Measurements from ENCODE around the gene KCNN3.

The KCNN3 gene

DNA sequence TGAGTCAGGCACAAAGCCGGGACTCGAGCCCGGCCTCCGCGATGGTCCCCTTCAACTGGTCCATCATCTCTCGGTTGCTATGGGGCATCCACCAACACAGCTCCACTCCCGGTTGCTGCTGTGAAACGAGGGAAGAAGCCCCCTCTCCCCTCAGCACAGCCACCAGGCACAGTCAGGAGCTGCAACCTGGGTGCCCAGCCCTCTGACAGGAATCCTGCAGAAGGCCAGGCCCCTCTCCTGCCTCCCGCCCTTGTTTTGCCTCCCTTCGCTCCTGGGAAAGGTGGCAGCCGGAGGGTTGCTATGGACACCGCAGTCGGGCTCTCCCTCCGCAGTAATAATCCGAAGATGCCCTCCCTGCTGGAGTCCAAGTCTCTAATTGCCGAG, 8.9 kb upstream of the KCNN3 start:
- no peak overlapping the region for H3K4me3 ChIP-seq (replicated peaks in 1 of 2; ENCODE audit: low read depth in 2 of 2, low read length in 2 of 2)
- no peak for DNase-seq (ENCODE audit: low read depth in 2 of 2)
- no peak for TF ChIP-seq CTCF (IDR thresholded peaks at IDR 0.05; ENCODE audit: low read depth, low read length)

GRCh38 chr1:154878371-154879037, 8.4 kb upstream of the KCNN3 start:
- DNase-seq (ENCODE audit: low read depth in 2 of 2), result peak; percentile 74 to 80
- H3K4me3 ChIP-seq (replicated peaks in 1 of 2; ENCODE audit: low read depth in 2 of 2, low read length in 2 of 2), result no peak overlapping the region
- TF ChIP-seq CTCF (IDR thresholded peaks at IDR 0.05; ENCODE audit: low read depth, low read length), result peak; percentile 83

DNA sequence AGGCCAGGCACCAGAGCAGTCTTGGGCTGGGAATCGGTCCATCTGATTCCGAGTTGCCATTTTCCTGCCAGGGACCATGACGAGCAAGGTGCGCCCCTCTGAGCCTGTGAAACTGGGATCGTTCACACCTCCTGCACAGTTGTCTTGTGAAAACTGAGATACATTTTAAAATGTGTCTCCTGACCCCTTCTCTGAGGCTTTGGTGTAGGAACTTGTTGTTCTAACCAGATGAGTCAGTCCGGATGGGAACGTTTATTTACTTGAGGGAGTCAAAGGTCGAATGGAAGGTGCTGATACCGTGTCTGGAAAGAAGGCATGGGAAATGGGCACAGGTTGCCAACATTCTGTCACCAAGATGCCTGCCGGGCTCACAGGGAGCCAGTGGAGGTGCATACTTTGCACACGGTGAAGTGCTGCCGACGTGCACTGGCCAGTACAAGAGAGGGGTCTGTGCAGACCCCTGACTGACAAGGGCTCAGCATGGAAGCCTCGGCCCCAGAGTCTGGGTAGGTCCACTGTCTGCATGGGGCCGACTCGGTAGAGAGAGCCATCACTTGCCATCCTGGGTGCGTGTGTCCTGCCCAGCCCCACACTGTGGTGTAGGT, 7.4 kb upstream of the KCNN3 start:
- no peak for TF ChIP-seq CTCF (IDR thresholded peaks at IDR 0.05; ENCODE audit: low read depth, low read length)
- peak; percentile 30 to 36 for DNase-seq (ENCODE audit: low read depth in 2 of 2)
- H3K4me3 ChIP-seq (replicated peaks in 1 of 2; ENCODE audit: low read depth in 2 of 2, low read length in 2 of 2), result no peak overlapping the region

- TF ChIP-seq CTCF (IDR thresholded peaks at IDR 0.05; ENCODE audit: low read depth, low read length), result no peak
- no peak for DNase-seq (ENCODE audit: low read depth in 2 of 2)
- no peak overlapping the region for H3K4me3 ChIP-seq (replicated peaks in 1 of 2; ENCODE audit: low read depth in 2 of 2, low read length in 2 of 2)
Observed at GRCh38 chr1:154876842-154877369, 6.8 kb upstream of the KCNN3 start.

- DNase-seq (ENCODE audit: low read depth in 2 of 2), result no peak
- no peak overlapping the region for H3K4me3 ChIP-seq (replicated peaks in 1 of 2; ENCODE audit: low read depth in 2 of 2, low read length in 2 of 2)
- TF ChIP-seq CTCF (IDR thresholded peaks at IDR 0.05; ENCODE audit: low read depth, low read length), result no peak
Observed at GRCh38 chr1:154874465-154874864, 4.4 kb upstream of the KCNN3 start.

DNA sequence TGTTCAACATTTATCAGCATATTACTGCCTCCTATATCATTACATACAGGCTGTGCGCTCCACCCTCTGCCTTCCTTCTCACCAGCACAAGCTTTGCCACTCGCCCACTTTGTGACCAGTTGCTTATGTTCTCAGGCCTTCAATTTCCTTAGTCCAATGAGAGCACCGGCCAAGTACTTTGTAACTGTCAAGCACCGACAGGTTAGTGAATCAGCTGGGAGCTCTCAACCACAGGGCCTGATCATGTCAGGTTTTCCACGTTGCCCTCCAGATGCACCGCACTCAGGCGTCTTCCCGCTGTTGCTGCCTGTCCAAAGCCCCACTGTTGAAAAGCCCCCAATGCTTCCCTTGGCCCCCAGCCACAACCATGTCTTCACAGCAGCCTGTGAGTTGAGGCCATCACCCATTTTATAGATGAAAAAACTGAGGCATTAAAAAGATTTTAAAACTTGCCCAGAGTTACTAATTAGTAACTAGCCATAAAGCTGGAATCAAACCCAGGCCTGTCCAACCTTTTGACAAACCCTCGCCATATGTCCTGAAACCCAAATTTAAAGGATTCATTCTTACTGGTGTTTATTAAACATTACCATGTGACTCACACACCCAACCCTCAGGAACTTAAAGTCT, 3.4 kb upstream of the KCNN3 start:
- H3K4me3 ChIP-seq (replicated peaks in 1 of 2; ENCODE audit: low read depth in 2 of 2, low read length in 2 of 2), result no peak overlapping the region
- no peak for TF ChIP-seq CTCF (IDR thresholded peaks at IDR 0.05; ENCODE audit: low read depth, low read length)
- DNase-seq (ENCODE audit: low read depth in 2 of 2), result no peak
